Head of caudate nucleus (tissue), 42 donors: ENCODE data around the gene ADGRG6.
"Not testable (repeated sequence)": the region's sequence is repeated elsewhere in the genome, so short reads cannot be mapped to it uniquely, and the experiment has no call there.

Source experiments
- DNase-seq, 42 donors: peaks; one replicate each; pipeline versions ENCODE4 v3.0.0 to v3.0.0-alpha.2; 2020 to 2021; ENCODE audit warnings: mixed read lengths in 7 of 42
- intact Hi-C: fragments of 100-400 bp; cut with DNase I; formaldehyde crosslinking; loops from one replicate; pipeline ENCODE4 v1.15.0; 2022

Gene ADGRG6

DNA sequence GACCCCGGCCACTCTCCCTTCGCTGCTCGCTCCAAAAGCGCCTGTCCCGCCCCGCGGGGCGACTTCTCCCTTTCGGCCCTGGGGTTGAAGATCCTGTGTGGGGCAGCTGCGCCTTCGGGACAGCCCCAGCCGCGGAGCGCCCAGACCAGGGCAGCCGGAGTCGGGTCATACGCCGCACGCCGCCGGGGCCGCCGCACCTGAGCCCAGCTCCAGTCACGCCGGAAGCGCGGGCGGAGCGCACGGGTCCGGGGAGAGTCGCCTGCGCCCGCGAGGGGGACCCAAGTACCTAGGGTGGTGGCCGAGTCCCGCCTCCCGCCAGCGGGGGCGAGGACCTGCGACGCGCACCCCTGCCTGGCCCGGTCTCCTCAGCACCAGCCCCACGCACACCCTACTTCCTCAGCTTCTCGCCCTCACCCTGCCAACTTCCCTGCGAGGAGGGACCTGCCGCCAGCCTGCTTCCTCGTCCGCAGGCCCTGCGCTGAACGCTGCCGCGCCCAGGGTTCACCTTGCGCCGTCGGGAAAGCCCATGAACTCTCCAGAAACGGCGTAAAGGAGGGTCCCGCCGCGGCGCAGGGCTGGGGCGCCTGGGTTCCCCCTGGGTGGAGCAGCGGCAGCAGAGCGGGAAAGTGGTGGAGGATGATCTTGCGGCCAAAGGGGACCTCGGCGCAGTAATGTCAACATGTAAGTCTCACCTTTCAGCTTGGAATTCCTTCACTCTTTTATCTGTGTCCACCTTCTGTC, at the start of gene ADGRG6:
ADGRG6 (plus strand) TSS at position 357 of the 741 bp plus-strand sequence; CDS start at position 680, 323 bp downstream.
- DNase-seq = peak in 18 of 42 donors; percentile 4 to 46 (median 19)
- intact Hi-C loops = no loop called here

DNA sequence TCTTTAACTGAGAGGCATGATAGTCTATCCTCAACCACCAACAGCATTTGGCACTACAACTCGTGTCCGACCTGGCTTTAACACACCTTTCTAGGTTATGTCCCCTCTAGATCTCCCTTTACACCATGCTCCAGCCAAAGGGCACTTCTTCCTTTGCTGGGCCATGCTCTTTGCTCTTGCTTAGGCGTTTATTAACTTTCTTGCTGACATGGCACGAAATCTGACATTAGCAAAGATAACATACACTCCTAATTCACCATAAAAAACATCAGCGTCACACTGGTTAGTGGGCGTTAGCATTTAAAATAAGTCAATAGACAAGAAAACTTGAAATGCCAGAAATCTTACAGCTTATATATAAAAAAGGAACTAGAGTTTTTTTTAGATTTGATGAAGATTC, 47.3 kb upstream of the ADGRG6 start:
- intact Hi-C loops = no loop called here
- no peak for DNase-seq

DNA sequence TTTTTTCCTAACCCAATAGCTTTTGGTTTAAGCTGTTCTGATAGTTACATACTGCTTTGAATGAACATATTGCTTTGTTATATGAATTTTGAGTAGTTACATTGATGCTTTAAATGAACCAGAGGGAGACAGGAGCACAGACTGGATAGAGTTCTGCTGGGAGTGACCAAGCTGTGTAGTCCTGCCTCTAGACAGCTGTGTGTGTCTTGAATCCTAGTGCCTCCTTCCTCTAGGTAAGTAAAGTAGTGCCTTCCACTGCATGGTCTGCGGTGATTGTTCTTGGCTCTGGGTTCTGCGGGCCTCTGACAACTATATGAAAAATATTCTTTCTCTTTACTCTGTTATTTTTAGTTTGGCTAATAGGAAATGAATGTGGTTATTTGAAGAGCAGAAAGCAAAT, 46.0 kb upstream of the ADGRG6 start:
- no peak for DNase-seq
- intact Hi-C loops = no loop called here

DNA sequence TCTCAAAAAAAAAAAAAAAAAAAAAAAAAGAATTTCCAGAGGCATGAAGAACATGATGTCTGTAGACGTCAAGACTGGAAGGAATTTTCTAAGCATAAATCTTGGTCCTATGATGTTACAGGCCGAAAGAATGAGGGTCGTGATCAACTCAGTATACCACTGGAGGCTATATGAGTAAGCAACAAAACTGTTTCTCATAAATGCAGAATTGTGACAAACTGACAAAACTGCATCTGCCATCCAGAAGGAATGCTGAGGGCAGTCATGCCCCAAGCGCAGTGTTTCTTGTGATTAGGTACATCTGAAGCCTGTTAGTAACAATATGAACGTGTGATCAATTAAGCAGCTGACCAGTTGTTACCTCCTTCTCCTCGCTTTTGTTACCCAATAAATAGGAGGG, 43.5 kb upstream of the ADGRG6 start:
- intact Hi-C loops = no loop called here
- DNase-seq = no peak

DNA sequence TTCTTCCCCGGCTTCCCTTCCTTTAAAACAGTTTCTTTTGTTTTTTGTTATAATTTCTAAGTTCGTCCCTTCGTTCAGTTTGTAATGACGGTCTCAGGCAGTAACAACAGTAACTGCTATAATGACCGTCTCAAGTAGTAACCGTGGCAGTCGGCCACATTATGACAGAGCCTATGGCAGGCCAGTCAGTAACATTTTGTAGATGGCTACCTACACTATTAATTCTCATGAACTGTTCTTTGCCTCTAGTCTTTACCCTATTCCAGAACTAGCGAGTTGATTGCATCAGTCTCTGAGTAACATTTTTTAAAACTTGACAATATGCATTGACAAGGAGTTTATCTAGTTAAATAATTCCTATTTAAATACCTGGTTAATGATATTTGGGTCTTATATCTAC, 43.0 kb upstream of the ADGRG6 start:
- intact Hi-C loops = no loop called here
- DNase-seq = no peak

DNA sequence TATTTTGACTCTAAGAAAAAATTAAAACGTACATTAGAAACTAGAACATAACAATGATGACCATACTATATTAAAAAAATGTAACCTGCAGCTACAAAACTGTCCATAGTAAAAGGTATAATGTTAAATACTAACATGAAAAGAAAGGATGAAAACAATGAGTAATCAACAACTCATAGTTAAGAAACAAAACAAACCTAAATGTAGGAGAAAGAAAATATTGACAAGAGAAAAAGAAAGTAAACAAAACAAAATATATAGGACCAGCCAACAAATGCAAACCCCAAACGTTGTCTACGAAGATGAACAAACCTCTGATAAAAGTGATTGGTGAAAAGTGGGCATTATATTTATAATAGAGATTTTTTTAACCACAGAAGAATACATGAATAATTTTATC, 41.1 kb upstream of the ADGRG6 start:
- no peak for DNase-seq
- intact Hi-C loops = no loop called here

DNA sequence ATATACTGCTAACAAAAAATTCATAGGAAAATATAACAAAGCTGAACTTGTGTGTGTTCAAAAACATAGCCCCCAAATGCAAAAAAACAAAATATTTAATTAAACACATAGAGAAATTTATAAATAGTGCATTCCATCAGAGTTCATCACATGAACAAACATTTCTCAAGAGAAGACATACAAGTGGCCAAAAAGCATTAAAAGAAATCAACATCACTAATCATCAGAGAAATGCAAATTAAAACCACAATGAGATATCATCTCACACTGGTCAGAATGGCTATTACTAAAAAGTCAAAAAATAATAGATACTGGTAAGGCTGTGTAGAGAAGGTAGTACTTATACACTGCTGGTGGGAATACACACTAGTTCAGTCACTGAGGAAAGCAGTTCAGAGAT, 39.6 kb upstream of the ADGRG6 start:
- intact Hi-C loops = no loop called here
- DNase-seq = no peak

DNA sequence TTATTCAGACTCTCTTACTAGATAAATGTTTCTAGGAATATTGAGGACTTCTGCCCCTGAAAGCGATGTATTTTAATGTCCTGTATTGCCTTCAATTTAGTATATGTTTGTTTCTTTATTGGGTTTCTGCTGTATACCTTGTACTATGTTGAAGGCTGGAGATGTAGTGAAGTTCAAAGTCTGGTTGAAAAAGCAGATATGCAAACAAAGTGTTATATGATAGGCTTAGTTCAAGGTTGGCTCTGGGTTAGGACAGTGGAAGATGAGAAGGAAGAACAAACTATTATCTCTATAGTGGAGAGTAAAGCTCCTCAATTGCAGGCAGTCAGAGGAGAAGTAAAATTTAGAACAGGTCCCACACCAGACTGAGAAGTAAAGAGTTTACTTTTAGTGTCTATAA, 36.3 kb upstream of the ADGRG6 start:
- DNase-seq = no peak
- intact Hi-C loops = no loop called here

DNA sequence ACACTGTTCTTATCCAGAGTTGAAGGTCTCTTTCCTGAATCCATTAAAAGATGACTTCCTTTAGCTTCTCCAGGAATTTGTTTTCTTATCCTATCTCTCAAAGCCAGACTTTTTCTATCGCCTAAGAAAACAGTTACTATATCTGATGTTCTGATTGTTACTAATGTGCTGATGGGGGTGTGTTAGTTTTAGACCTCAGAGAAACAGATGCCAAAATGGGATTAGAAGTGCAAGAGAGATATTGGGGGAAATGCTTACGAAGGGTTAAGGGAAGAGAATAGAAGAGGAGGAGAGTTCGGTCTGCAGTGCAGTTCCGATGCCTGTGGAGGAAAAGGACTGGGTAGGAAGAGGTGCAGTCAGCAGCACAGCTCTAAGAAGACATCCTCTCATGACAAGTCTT, 35.7 kb upstream of the ADGRG6 start:
- intact Hi-C loops = no loop called here
- no peak for DNase-seq

DNA sequence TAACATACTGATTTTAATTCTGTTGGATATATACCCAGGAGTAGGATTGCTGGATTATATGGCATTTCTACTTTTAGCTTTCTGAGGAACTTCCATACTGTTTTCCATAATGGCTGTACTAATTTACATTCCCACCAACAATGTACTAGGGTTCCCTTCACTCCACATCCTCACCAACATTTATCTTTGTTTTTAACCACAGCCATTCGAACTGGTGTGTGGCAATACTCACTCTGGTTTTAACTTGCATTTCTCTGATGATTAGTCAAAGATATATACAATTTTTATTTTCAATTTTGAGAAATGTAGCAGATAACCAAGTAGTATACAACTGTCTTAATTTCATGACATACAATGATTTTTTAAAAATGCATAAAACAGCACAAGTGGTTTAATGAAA, 30.3 kb upstream of the ADGRG6 start:
- DNase-seq = no peak
- intact Hi-C loops = no loop called here

DNA sequence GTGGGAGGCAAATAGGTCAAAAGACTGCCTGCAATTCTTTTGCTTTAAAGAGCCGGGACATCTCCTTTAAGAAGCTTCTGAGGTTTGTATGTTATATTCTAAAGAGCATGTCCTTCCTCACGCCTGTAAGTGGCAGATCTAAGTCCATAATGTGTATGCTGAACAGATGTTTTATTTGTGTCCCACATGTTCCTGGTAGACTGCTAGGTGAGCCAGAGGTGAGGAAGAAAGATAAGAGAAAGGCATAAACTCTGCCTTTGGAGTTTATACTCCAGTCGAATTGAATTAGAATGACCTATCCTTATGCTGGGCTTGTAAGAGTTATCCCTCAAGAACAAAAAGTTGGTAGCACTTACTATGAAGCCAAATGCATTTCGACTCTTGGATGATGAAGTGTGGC, 27.2 kb upstream of the ADGRG6 start:
- no peak for DNase-seq
- intact Hi-C loops = no loop called here

DNA sequence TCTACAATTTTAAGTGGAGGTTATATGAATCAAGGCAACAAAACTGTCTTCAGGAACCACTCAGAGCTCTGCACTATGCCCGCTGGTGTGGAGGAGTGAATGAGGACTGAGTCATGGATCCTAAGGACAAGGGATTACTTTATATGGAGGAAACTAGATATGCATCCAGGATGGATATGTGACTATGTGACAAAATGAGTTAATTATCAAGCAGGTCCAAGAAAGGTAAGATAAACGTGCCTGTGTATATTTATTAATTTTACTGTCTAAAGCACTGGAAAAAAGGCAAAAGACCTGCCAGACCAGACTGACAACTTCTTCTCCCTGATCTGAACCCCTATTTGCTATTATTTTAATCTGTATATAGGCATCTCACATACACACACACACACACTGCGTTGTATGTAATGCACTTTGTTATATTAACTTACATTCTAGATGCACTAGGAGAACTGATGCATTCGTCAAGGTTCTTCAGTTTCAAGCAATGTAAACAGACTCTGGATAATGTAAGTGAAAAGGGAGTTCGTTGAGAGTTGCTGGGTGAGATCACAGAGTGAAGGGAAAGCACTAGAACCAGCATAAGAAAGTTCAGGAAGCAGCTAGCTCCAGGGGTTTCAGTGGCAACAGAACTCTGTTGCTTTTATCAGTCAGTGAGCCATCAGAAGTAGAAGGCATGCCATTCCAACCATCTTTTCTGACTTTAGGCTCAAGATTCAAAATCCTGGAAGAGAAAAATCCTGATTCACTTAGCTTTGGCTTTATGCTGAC, 26.4 kb upstream of the ADGRG6 start:
- no peak for DNase-seq
- intact Hi-C loops = no loop called here

DNA sequence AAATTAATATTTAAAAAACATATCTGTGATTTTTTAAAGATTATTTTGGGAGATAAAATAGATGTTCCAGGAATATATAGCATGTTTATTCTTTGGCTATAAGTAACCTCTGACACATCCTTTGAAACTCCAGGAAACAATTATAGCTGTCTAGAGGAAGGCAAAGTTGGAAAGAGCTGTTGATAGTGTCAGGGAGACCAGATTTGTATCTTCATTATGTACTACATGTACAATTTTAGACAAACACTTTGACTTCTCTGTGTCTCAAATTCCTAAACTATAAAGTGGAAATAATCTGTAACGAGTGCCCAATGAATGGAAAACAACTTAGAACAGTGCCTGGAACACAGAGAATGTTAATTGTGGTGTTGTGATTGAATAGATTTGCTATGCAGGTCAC, 25.6 kb upstream of the ADGRG6 start:
- DNase-seq = no peak
- intact Hi-C loops = no loop called here

DNA sequence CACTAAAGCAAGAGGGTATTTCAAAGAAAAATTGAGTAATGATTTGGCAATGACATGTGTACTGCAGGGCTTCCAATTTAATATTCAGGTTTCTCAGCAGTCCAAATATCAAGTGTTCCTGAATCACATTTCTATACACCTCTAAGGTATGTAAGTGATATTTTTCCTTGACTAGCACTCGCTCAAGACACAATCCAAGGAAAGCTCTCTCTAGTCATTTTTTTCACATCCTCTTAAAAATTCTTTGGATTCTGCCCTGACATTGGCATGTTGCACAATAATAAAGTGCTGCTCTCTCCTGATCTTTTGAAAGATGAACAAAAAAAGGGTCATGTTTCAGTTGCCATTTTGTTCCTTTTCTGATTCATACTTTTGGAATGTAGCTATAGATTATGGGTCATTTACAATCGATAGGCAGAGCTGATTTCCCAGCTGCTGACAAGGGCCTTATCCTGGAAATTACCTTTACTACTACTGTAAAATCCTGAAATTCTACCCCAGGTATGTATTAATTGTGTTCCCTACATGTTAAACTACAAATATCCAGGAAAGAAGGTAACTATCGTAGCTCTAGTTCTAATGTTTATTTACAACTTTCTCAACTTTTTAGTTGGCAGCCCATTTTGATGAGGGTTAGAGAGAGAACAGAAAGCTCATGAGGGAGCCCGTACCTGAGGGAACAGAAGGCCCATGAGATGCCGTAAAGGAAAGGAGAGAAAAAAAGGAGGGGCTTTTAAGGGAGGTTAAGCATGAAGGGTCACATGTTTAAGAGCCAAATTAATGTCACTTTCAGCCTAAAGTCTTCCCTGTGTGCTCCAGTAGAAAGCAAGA, 22.2 kb upstream of the ADGRG6 start:
- DNase-seq = no peak
- intact Hi-C loops = no loop called here

DNA sequence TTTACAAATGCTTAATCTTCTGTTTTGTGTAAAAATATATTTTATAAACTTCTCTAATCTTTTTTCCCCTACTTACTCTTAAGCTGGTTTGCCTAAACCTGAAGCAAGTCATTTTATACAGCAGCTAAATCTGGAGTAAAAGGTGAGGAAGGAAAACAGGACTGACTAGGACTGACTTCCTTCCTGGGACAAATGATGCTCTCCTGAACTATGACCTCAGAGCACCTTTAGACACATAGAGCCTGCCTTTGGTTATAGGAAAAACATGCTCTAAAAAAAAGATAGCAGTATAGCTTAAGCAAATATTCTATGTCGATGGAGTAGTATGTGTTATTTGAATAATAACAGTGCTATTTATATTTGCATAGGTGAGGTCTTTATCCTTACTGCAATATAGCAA, 21.5 kb upstream of the ADGRG6 start:
- intact Hi-C loops = no loop called here
- no peak for DNase-seq

DNA sequence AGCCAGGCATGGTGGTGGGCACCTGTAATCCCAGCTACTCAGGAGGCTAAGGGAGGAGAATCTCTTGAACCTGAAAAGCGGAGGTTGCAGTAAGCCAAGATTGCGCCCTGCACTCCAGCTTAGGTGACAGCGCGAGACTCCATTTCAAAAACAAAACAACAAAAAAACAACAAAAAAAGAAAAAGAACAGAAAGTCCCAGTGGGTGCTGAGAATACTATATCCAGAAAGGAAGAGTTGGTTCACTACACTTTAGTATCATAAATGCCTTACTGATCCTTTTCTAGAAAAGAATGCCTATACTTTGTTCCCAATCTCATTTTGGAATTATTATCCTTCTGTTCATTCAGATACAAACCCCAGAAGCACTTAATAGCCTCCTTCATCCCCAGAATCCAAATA, 20.9 kb upstream of the ADGRG6 start:
- DNase-seq = no peak
- intact Hi-C loops = no loop called here

DNA sequence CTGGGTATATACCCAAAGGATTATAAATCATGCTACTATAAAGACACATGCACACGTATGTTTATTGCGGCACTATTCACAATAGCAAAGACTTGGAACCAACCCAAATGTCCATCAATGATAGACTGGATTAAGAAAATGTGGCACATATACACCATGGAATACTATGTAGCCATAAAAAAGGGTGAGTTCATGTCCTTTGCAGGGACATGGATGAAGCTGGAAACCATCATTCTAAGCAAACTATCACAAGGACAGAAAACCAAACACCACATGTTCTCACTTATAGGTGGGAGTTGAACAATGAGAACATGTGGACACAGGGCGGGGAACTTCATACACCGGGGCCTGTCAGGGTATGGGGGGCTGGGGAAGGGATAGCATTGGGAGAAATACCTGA, 18.7 kb upstream of the ADGRG6 start:
- not testable (repeated sequence) for DNase-seq

DNA sequence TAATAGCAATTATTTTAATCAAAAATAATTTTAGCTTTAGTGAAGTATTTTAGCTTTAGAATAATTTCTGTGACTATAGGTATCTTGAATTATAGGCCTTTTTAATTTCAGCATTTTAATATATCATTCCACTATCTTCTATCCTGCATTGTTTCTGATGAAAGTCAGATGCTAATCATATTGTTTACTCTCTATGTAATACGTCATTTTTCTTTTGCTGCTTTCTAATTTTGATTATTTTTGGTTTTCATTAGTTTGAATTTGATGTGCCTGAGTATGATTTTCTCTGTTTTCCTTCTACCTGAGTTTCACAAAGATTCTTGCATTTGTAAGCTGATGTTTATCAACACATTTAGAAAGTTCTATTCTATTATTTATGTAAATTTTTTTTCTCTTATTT, 17.4 kb upstream of the ADGRG6 start:
- no peak for DNase-seq
- intact Hi-C loops = no loop called here

More for the DNA sequence above, 18.7 kb upstream of the ADGRG6 start:
- intact Hi-C loops = not testable (repeated sequence)

DNA sequence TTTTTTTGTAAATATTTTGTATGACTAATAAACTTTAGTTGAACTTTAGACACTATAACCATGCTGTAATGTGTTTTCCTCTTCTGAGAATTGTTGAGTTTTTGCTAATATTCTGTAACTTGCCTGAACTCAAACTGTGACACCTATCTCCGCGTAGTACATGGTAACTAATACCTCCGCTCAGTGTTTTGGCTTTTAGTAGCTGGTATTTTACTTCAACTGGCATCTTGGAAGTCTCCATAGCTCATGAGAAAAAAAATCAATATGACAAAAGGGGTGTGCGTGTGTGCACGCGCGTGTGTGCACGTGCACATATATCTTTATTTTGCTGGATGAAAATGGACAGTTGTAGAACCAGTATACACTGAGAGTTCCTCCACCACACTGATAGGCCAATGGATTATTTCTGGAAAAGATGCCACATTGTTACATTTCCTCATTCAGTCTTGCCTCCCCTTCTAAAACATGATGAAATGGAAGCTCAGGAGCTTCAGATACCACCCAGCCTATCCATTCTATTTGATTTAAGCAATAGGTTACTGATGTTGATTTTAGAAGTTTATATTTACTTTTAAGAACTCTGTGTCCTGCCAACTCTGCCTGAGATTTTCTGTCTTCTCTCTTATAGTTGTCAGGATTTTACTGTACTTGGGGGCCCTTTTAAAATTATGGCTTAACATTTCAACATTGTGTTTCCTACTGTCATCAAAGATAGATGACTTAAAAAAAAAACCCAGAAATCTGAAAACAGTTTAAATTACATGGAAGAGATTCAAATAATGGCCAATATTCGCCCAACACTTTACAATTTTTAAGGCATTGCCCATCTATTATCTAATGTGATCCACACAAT, 16.3 kb upstream of the ADGRG6 start:
- intact Hi-C loops = no loop called here
- no peak for DNase-seq
